ENCODE data around the gene SETD7. TPM values are rescaled to one million over a fixed set of nuclear protein-coding genes. Genes with fewer than 3 reads are reported as not detected.
"Not testable (repeated sequence)": the region's sequence is repeated elsewhere in the genome, so short reads cannot be mapped to it uniquely, and the experiment has no call there.

SETD7 gene
- total RNA-seq, 1 donor from 2014 or later, result 38.0 TPM

DNA sequence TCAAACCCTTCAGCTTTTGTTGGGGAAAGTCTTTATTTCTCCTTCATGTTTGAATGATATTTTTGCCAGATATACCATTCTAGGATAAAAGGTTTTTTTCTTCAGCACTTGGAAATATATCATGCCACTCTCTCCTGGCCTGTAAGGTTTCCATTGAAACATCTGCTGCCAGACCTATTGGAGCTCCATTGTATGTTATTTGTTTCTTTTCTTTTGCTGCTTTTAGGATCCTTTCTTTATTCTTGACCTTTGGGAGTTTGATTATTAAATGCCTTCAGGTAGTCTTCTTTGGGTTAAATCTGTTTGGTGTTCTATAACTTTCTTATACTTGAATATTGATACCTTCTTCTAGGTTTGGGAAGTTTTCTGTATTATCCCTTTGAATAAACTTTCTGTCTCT lies 87.3 kb downstream of the SETD7 start:
- DNase-seq (ENCODE audit: low read depth), result not testable (repeated sequence)

DNA sequence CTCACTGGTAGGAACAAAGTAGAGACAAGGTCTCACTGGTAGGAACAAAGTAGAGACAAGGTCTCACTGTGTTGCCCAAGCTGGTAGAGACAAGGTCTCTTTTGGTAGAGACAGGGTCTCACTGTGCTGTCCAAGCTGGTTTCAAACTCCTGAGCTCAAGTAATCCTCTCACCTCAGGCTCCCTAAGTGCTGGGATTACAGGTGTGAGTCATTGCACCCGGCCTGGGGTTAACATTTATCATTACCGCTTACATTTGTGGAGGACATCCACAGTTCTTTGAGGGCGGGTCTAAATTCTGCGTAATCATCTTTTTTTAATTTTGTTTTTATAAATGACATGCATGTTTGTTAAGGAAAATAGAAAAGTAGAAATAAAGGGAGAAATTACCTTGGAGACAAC lies 90.1 kb downstream of the SETD7 start:
- DNase-seq (ENCODE audit: low read depth), result no peak

DNA sequence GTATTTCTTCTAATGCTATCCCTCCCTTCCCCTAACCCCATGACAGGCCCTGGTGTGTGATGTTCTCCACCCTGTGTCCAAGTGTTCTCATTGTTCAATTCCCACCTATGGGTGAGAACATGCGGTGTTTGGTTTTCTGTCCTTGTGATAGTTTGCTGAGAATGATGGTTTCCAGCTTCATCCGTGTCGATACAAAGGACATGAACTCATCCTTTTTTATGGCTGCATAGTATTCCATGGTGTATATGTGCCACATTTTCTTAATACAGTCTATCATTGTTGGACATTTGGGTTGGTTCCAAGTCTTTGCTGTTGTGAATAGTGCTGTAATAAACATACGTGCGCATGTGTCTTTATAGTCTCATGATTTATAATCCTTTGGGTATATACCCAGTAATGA lies 91.5 kb downstream of the SETD7 start:
- not testable (repeated sequence) for DNase-seq (ENCODE audit: low read depth)

DNA sequence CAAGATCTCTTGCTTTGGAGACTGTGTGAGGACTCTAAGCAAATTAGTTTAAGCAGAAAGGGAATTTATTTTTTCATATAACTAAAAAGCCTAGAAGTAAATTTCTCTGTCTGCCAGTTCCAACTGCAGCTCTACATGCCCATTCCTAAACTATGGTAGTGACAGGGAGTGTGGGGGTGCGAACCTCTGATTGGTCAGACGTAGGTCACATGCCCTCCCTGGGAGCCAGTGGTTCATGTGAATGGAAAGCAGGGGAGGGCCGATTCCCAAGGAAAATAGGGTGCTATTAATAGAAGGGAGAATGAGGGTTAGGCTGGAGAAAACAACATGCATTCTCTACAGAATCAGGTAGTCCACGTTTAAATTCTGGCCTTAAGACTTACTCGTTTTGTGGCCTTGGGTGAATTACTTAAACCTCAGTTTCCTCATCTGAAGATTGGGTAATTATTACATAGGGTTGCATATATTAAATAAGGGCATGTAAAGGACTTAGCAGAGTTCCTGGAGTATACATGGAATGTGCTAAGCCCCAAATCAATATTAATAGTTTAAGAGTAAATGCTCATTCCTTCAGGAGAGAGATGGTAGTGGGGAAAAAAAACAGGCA lies 94.9 kb downstream of the SETD7 start:
- no peak for DNase-seq (ENCODE audit: low read depth)

DNA sequence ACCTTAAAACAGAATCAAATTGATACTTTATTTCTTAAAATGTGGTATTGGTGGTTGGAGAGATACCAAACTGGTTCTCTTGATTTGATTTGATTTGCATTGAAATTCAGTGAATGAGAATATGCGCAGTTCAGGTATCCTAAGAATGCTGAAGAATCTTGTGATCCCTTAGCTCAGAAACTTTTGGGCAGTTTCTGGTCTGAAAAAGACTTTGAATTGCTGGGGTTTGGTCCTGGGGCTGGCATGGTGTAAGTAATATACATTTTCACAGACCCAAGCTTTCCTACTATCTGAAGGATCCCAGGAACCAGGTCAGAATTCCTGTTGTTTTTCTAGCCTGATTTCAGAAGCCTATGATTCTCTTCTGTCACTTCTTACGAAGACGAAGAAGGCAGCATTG lies 95.5 kb downstream of the SETD7 start:
- DNase-seq (ENCODE audit: low read depth), result no peak

DNA sequence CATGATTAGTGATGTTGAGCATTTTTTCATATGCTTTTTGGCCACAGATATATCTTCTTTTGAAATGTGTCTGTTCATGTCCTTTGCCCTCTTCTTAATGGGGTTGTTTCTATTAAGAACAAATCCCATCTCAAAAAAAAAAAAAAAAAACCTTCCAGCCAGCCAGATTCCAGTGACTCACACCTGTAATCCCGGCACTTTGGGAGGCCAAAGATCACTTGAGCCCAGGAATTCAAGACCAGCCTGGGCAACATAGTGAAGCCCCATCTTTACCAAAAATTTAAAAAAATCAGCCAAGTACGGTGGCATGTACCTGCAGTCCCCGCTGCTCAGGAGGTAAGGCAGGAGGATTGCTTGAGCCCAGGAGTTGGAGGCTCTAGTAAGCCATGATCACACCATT lies 97.0 kb downstream of the SETD7 start:
- peak; percentile 57 for DNase-seq (ENCODE audit: low read depth)

DNA sequence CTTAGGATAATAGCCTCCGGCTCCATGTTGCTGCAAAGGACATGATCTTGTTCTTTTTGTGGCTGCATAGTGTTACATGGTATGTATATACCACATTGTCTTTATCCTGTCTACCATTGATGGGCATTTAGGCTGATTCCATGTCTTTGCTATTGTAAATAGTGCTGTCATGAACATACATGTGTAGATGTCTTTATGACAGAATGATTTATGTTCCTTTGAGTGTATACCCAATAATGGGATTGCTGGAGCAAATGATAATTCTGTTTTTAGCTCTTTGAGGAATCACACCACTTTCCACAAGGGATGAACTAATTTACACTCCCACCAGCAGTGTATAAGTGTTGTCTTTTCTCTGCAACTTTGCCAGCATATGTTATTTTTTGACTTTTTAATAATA lies 97.5 kb downstream of the SETD7 start:
- DNase-seq (ENCODE audit: low read depth), result no peak

DNA sequence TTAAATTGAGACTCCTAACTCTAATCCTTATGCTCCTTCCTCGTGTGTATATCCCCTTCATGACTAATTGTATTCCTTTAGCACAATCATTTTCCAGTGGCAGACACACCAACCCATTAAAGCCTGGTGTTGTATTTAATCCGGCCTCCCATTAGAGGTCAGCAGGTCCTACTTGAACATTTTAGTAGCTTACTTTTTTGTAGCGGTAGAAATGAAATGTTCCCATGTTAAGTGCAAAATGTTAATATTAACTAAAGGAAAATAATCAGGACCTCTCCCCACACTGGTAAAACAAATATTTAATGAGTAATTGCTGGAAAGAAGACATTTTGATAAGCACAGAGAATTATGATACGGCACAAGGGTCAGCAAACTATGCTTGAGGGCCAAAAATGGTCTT lies 98.7 kb downstream of the SETD7 start:
- DNase-seq (ENCODE audit: low read depth), result peak; percentile 34

DNA sequence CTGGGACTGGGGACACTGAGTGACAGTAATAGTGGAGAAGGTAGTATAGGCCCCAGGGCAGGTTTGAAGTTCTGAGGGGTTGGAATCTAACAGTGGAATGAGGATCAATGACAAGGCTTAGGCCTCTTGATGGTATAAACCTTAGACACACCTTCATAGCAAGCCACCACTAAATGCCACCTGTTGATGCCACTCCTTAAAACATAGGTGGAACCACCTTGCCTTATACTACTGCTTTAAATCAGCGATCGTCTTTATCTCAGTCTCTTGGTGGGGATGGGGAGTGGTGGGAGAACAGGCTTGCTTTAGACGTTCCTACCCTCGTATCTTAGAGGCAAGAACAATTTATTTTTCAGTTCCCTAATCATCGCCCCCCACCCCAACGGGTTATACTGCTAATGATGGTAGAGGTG lies 100.9 kb downstream of the SETD7 start:
- no peak for DNase-seq (ENCODE audit: low read depth)

DNA sequence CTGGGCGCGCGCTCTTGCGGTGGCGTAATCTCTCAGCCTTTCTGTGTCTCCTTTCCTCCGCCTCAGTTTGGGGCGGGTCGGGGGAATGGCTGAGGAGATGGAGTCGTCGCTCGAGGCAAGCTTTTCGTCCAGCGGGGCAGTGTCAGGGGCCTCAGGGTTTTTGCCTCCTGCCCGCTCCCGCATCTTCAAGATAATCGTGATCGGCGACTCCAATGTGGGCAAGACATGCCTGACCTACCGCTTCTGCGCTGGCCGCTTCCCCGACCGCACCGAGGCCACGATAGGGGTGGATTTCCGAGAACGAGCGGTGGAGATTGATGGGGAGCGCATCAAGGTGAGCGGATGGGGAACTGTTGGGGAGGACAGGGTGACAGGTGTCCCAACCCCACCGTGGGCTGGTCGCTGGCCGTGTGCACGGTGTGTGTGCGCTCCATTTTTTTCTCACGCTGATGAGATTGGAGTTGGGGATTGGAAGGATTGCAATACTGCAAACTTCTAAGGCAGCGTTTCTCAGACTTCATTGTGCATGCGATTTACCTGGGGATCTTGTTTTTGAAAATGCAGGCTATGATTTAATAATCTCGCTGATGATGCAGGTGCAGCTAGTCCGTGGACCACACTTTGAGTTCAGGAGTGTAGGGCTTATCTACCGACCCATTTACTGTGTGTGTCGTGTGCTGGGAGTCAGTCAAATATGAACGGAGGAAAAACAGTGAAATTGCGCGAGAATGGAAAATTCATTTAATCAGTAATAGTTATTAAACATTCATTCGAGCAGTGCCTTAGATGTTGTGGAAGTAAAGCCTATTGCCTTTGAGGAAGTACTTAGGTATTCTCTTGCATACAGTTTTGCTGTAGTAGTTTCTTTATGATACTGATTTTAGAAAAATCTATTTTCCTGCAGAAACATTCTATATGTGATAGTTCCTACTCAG lies 101.6 kb downstream of the SETD7 start, which contains the start of gene RAB33B:
Gene RAB33B (plus strand): TSS at position 11 of the 935 bp plus-strand sequence. CDS start 75 bp downstream, at position 86.
- DNase-seq (ENCODE audit: low read depth), result peak; percentile 70

DNA sequence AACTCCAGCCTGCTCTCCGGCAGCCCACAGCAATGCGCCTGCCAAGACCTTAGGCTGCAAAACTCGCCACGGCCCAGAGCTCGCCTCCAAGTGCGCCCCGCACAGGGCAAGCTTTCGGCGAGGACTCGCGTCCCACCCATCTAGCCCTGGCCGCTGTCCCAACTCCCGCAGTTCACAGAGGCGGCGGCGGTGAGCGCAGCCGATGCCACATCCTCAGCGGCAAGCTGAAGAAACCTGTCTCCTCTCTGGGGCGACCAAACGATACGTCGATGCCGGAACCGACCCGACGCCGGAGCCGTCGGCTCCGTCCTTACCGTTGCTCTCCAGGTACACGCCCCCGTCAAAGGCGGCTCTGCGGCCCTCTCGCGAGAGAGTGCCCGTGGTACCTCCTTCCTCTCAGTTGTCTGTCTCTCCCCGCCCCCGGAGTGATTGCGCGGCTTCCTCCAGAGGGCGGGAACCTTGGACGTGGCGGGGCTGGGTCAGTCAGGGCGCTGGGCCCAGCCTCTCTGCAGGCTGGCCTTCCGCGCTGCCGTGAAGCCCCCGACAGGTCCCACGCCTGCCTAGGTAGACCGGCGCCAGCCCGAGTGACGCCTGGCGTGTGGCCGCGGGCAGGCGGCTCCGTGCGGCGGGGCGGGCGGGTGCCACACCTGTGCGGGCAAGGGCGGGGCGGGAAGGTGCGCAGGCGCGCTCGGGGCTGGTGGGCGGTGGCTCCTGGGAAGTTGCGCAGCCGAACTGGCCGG lies 102.5 kb downstream of the SETD7 start:
- DNase-seq (ENCODE audit: low read depth), result peak; percentile 93

DNA sequence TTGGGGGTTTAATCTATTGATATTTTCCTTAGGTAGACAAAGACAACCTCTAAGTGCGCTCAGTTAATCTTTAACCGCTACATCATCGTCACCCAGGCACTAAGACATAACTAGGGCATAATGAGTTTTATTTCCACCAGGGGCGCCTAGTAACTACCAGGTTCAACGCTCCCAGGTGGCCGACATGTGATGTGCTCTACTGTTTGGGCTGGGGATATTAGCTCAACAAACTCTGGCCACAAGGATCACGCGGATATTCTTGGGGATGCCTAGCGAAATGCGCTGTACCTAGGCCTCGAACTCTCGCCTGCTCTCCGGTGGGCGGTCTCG lies 103.0 kb downstream of the SETD7 start:
- peak; percentile 89 for DNase-seq (ENCODE audit: low read depth)

DNA sequence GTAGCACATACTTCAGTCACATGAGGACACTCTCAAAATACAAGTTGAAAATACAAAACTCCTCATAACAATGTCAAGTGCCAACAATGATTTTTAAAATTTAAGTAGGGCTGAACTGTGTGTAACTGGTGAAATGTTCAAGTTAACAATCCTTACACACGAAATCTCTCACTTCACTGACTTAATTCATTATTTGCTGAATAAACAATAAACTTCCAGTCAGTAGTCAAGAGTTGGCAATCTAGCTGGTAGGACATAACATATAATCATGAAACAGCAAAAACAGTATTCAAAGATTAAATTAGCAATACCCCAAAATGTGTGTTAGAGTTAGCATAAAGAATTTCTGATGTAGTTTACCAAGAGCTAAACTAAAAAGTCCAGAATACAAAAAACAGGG lies 104.0 kb downstream of the SETD7 start:
- DNase-seq (ENCODE audit: low read depth), result no peak

DNA sequence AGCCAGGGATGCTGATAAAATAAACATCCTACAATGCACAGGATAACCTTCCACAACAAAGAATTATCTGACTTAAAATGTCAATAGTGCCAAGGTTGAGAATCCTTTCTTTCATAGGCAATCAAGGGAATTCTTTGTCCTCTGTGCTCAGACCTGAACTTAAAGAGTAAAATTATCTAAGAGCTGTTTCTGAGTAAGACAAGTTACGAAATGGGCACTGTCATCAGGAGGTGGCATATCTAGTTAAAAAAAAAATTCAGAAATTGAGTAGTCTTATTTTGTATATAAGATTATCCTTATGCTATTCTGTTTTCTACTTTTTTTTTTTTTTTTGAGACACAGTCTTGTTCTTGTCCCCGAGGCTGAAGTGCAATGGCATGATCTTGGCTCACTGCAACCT lies 105.4 kb downstream of the SETD7 start:
- no peak for DNase-seq (ENCODE audit: low read depth)

DNA sequence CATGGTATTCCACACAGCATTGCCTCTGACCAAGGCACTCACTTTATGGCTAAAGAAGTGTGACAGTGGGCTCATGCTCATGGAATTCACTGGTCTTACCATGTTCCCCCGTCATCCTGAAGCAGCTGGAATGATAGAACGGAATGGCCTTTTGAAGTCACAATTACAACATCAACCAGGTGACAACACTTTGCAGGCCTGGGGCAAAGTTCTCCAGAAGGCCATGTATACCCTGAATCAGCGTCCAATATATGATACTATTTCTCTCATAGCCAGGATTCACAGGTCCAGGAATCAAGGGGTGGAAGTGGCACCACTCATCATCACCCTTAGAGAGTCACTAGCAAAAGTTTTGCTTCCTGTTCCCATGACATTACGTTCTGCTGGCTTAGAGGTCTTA lies 108.9 kb downstream of the SETD7 start:
- DNase-seq (ENCODE audit: low read depth), result not testable (repeated sequence)

Other genes starting within 250 kb of the SETD7 start
- gene RAB33B, start 102.1 kb downstream of the SETD7 start, total RNA-seq, result 15.1 and 17.9 TPM in 2 replicates
- gene MGST2, start 109.6 kb upstream of the SETD7 start, total RNA-seq, result 27.0 and 48.1 TPM in 2 replicates

Data from renal cortical epithelial cell (primary cell).